Measurements from ENCODE around the gene MARF1.
"Not testable (repeated sequence)": the region's sequence is repeated elsewhere in the genome, so short reads cannot be mapped to it uniquely, and the experiment has no call there.

The MARF1 gene

GRCh38 chr16:15621456-15621855, 21.5 kb downstream of the MARF1 start:
- DNase-seq (ENCODE audit: low read depth, low spot score): no peak

- DNase-seq (ENCODE audit: low read depth, low spot score): peak; percentile 31
These were observed 22.3 kb downstream of the MARF1 start for GRCh38 chr16:15620611-15621195.

GRCh38 chr16:15618392-15618791, 24.6 kb downstream of the MARF1 start:
- DNase-seq (ENCODE audit: low read depth, low spot score): peak; percentile 79

GRCh38 chr16:15617901-15618300, 25.1 kb downstream of the MARF1 start:
- DNase-seq (ENCODE audit: low read depth, low spot score): no peak

- DNase-seq (ENCODE audit: low read depth, low spot score): no peak
These were observed 26.3 kb downstream of the MARF1 start for GRCh38 chr16:15616475-15617165.

GRCh38 chr16:15616012-15616411, 26.9 kb downstream of the MARF1 start:
- DNase-seq (ENCODE audit: low read depth, low spot score): no peak

GRCh38 chr16:15613676-15614075, 29.3 kb downstream of the MARF1 start:
- DNase-seq (ENCODE audit: low read depth, low spot score): peak; percentile 30

- peak; percentile 54 for DNase-seq (ENCODE audit: low read depth, low spot score)
These were observed 31.3 kb downstream of the MARF1 start for GRCh38 chr16:15611610-15612009.

GRCh38 chr16:15610369-15610871, 32.5 kb downstream of the MARF1 start:
- peak; percentile 56 for DNase-seq (ENCODE audit: low read depth, low spot score)

- DNase-seq (ENCODE audit: low read depth, low spot score): no peak
These were observed 33.7 kb downstream of the MARF1 start for GRCh38 chr16:15609286-15609649.

GRCh38 chr16:15608398-15609285, 34.3 kb downstream of the MARF1 start:
- no peak for DNase-seq (ENCODE audit: low read depth, low spot score)

GRCh38 chr16:15607700-15608396, 35.1 kb downstream of the MARF1 start:
- peak; percentile 59 for DNase-seq (ENCODE audit: low read depth, low spot score)

GRCh38 chr16:15607221-15607699, 35.7 kb downstream of the MARF1 start:
- DNase-seq (ENCODE audit: low read depth, low spot score): not testable (repeated sequence)

- no peak for DNase-seq (ENCODE audit: low read depth, low spot score)
These were observed 36.3 kb downstream of the MARF1 start for GRCh38 chr16:15606518-15607220.

- DNase-seq (ENCODE audit: low read depth, low spot score): no peak
These were observed 37.0 kb downstream of the MARF1 start for GRCh38 chr16:15605839-15606517.

GRCh38 chr16:15604460-15605440, 38.2 kb downstream of the MARF1 start:
- peak; percentile 26 for DNase-seq (ENCODE audit: low read depth, low spot score)

GRCh38 chr16:15602285-15603044, 40.5 kb downstream of the MARF1 start:
- no peak for DNase-seq (ENCODE audit: low read depth, low spot score)

GRCh38 chr16:15601212-15601879, 41.6 kb downstream of the MARF1 start:
- DNase-seq (ENCODE audit: low read depth, low spot score): no peak

All from astrocyte of the hippocampus (primary cell).